Activated CD4-positive, alpha-beta T cell treated with anti-CD3 and anti-CD28 coated beads for 48 hours (primary cell): Measurements from ENCODE around the gene ZNG1C.
"Not testable (repeated sequence)": the region's sequence is repeated elsewhere in the genome, so short reads cannot be mapped to it uniquely, and the experiment has no call there.

Source experiments
- DNase-seq: peaks from one replicate; pipeline ENCODE4 v3.0.0-alpha.2; 2020

The ZNG1C gene

GRCh38 chr9:68241683-68242082 lies at the start of gene ZNG1C:
Gene ZNG1C (plus strand): TSS chr9:68241983. CDS start chr9:68242032, 49 bp downstream.
- DNase-seq: not testable (repeated sequence)

GRCh38 chr9:68242437-68242836 lies 654 bp downstream of the ZNG1C start:
- not testable (repeated sequence) for DNase-seq

GRCh38 chr9:68281041-68281440 lies 39.3 kb downstream of the ZNG1C start:
- not testable (repeated sequence) for DNase-seq

GRCh38 chr9:68302567-68302966 lies 60.8 kb downstream of the ZNG1C start, which contains the start of gene FOXD4L3:
Gene FOXD4L3 (plus strand): TSS chr9:68302867. CDS start chr9:68302952, 85 bp downstream.
- not testable (repeated sequence) for DNase-seq

GRCh38 chr9:68303771-68304170 lies 62.0 kb downstream of the ZNG1C start:
- not testable (repeated sequence) for DNase-seq

- not testable (repeated sequence) for DNase-seq
These were observed 62.4 kb downstream of the ZNG1C start for GRCh38 chr9:68304212-68304611.

GRCh38 chr9:68304777-68305176 lies 63.0 kb downstream of the ZNG1C start:
- DNase-seq: not testable (repeated sequence)

GRCh38 chr9:68305680-68306285 lies 64.0 kb downstream of the ZNG1C start:
- DNase-seq: not testable (repeated sequence)

- not testable (repeated sequence) for DNase-seq
These were observed 64.7 kb downstream of the ZNG1C start for GRCh38 chr9:68306391-68306964.

GRCh38 chr9:68307127-68307526 lies 65.3 kb downstream of the ZNG1C start:
- not testable (repeated sequence) for DNase-seq

GRCh38 chr9:68307654-68308053 lies 65.9 kb downstream of the ZNG1C start:
- DNase-seq: not testable (repeated sequence)

GRCh38 chr9:68311208-68311607 lies 69.4 kb downstream of the ZNG1C start:
- not testable (repeated sequence) for DNase-seq

GRCh38 chr9:68318209-68318608 lies 76.4 kb downstream of the ZNG1C start:
- DNase-seq: not testable (repeated sequence)

GRCh38 chr9:68323749-68324148 lies 82.0 kb downstream of the ZNG1C start:
- DNase-seq: not testable (repeated sequence)

GRCh38 chr9:68324518-68324917 lies 82.7 kb downstream of the ZNG1C start:
- DNase-seq: not testable (repeated sequence)

GRCh38 chr9:68329106-68329505 lies 87.3 kb downstream of the ZNG1C start:
- DNase-seq: not testable (repeated sequence)

- DNase-seq: not testable (repeated sequence)
These were observed 88.9 kb downstream of the ZNG1C start for GRCh38 chr9:68330531-68331173.

GRCh38 chr9:68332122-68332521 lies 90.3 kb downstream of the ZNG1C start:
- DNase-seq: not testable (repeated sequence)

- DNase-seq: peak; percentile 13
These were observed 94.2 kb downstream of the ZNG1C start for GRCh38 chr9:68335935-68336334.

GRCh38 chr9:68336639-68337339 lies 95.0 kb downstream of the ZNG1C start:
- not testable (repeated sequence) for DNase-seq

- DNase-seq: not testable (repeated sequence)
These were observed 96.2 kb downstream of the ZNG1C start for GRCh38 chr9:68338000-68338399.

- DNase-seq: not testable (repeated sequence)
These were observed 100.7 kb downstream of the ZNG1C start for GRCh38 chr9:68342265-68343025.
